VCaP (cell line): ENCODE results near the gene TIMM8A.

Source experiments
- H3K27ac ChIP-seq: fragments of 450-650 bp; 2 replicates; pipeline ENCODE4 v1.5.1; 2017
- TF ChIP-seq, protein P1 (sequence below): fragments of 450-650 bp; conservative IDR thresholded peaks from 2 replicates; pipeline ENCODE4 v1.5.1; 2017; ENCODE audit warnings: mild to moderate bottlenecking, moderate library complexity

The TIMM8A gene

DNA sequence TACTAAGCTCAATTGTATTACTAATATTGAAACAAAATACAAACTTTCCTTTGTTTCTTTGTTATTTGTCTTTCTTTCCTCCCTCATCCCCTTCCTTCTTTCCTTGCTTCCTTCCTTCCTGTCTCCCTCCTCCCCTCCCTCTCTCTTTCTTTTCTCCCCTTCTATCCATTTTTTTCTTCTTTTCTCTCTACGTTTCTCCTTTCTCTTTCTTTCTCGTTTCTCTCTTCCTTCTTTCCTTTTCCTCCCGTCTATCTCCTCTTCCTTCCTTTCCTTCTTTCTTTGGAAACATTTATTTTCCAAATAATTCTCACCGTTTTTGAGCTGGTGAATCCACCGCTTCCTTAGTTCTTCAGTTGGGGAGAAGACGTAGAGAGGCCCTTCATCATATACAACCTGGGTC lies 21.1 kb upstream of the TIMM8A start:
- TF ChIP-seq, protein P1, sequence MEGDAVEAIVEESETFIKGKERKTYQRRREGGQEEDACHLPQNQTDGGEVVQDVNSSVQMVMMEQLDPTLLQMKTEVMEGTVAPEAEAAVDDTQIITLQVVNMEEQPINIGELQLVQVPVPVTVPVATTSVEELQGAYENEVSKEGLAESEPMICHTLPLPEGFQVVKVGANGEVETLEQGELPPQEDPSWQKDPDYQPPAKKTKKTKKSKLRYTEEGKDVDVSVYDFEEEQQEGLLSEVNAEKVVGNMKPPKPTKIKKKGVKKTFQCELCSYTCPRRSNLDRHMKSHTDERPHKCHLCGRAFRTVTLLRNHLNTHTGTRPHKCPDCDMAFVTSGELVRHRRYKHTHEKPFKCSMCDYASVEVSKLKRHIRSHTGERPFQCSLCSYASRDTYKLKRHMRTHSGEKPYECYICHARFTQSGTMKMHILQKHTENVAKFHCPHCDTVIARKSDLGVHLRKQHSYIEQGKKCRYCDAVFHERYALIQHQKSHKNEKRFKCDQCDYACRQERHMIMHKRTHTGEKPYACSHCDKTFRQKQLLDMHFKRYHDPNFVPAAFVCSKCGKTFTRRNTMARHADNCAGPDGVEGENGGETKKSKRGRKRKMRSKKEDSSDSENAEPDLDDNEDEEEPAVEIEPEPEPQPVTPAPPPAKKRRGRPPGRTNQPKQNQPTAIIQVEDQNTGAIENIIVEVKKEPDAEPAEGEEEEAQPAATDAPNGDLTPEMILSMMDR: no peak
- no peak overlapping the region for H3K27ac ChIP-seq

DNA sequence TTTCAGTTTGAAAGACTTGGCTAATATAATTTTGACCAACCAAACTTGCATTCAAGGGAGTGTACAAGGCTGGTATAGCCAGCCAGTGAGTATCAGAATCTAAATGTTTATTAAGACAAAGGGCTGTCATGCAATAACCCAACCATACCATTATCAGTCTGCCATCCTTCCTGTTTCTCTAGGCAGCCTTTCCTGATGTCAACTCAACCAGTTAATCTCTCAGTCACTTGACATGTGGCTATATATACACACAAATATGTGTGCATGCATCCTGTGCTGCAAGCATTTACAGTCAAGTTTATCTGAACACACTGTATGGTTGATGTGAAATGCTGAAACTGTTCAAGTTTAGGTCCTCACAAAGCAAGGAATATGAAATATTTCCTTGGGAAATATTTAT lies 20.3 kb upstream of the TIMM8A start:
- TF ChIP-seq, protein P1: no peak

DNA sequence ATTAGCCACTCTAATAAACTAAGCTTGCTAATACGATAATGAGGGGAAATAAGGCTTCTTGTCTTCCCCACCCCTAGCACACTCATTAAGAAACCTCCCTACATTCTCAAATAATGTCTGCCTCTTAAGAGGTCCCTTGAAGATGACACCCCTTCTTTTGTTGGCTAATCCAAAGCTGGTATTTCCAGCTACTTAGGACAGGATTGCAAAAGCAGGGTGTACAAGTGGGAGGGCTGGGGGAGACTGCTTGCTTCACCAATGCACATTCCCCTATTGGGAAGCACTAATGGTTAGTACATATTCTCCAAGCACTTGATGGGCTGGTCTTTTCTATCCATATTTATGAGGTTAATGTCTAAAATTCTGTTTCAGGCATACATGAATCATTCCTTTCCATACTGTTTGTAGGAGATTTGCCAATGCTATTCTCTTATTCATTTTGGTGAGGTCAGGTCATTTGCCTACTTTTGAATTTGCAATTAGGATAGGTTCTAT lies 16.8 kb upstream of the TIMM8A start:
- H3K27ac ChIP-seq: no peak overlapping the region
- TF ChIP-seq, protein P1: no peak

More for the DNA sequence above, 20.3 kb upstream of the TIMM8A start:
- no peak overlapping the region for H3K27ac ChIP-seq

DNA sequence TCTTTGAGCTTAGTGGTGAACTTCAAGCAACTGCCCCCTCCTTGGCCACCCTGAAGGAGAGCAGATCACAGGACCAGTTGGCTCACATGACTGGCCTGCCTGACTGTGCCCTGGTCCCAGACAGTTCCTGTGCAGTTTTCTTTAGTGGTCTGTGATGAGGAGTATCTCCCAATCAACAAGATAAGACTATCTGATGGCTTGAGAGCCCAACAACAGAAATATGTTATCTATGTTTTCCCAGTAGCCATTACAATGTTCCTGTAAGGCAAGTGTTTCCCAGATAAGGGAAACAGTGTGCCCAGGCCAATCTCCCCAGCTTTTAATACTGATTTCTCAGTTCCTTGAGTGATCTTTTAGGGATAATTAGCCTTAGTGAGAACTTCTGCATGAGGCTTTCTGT lies 14.2 kb upstream of the TIMM8A start:
- H3K27ac ChIP-seq: no peak overlapping the region
- TF ChIP-seq, protein P1: no peak

DNA sequence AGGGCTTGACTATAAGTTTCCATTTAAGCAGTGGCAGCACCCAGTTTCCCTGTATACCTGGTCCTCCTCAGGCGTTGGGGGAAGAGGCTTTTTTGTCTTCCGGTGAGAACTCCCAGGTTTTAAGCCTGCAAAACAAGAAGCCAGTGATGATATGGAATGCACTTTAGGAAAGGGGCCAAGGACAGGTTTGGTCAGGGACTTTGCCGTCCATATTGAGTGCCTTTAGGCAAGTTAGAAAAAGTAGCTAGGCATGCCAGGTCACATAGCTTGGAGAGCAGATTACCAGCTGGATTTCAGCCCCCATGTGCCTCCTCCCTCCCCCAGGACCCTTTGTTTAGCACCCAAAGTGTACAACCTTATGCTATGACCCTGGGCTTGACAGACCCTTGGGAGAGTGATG lies 13.6 kb upstream of the TIMM8A start:
- no peak overlapping the region for H3K27ac ChIP-seq
- TF ChIP-seq, protein P1: no peak

DNA sequence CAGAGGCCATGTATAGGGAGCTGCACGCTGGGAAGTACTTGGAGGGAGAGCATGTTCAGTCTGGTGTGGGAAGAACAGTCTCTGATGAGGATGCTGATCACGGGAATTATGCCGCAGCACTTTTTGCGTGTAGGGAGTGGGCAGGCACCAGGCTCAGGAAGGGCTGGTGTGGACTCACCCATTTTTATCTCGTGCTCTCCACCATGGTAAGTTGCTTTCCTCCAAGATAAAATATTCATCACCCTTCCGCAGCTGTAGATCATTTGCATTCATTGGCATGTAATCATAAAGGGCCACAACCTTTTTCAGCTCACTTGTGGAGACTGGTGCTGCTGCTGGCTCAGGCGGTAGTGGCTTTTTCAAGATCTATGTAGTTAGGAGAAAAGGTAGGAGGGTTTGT lies 11.8 kb upstream of the TIMM8A start:
- TF ChIP-seq, protein P1: no peak

DNA sequence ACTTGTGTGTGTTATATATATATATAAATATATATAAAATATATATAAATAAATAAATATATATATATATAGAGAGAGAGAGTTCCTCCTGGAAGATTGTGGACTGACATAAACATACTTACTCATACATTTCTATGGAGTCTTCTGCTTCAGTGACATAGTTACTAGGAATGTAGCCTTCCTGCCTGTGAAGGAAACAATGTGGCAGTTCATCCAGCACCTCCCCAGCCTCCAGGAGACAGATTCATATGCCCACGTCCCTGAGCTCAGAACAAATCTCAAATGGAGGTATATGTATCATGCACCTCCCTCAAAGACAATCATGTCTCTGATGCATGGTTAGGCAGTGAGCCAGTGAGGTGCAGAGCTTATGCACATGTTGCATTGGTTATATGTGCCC lies 11.4 kb upstream of the TIMM8A start:
- no peak overlapping the region for H3K27ac ChIP-seq
- TF ChIP-seq, protein P1: no peak

More for the DNA sequence above, 11.8 kb upstream of the TIMM8A start:
- no peak overlapping the region for H3K27ac ChIP-seq
